DMS 273 treated with DMSO at 0.1 percent for 48 hours (cell line): Measurements from ENCODE around the gene RFFL.
A peak's percentile ranks its signal among the peaks of the same experiment; 100 is the strongest.
"Not testable (repeated sequence)": the region's sequence is repeated elsewhere in the genome, so short reads cannot be mapped to it uniquely, and the experiment has no call there.

Source experiments
- DNase-seq: peaks from one replicate; lab custom pipeline; 2025; lab: John Stamatoyannopoulos, UW

The RFFL gene

GRCh38 chr17:35046740-35047283, 16.7 kb downstream of the RFFL start:
- DNase-seq = peak; percentile 80

GRCh38 chr17:35046245-35046644, 17.3 kb downstream of the RFFL start:
- no peak for DNase-seq

GRCh38 chr17:35045458-35045979, 18.0 kb downstream of the RFFL start:
- DNase-seq = not testable (repeated sequence)

GRCh38 chr17:35044181-35044580, 19.3 kb downstream of the RFFL start:
- DNase-seq = no peak

GRCh38 chr17:35041390-35041789, 22.1 kb downstream of the RFFL start:
- no peak for DNase-seq

- DNase-seq = no peak
Observed at GRCh38 chr17:35038453-35038852, 25.1 kb downstream of the RFFL start.

- no peak for DNase-seq
Observed at GRCh38 chr17:35030780-35031179, 32.7 kb downstream of the RFFL start.

GRCh38 chr17:35028531-35029262, 34.8 kb downstream of the RFFL start:
- no peak for DNase-seq

- not testable (repeated sequence) for DNase-seq
Observed at GRCh38 chr17:35028097-35028496, 35.4 kb downstream of the RFFL start.

- DNase-seq = no peak
Observed at GRCh38 chr17:35025541-35025940, 38.0 kb downstream of the RFFL start.

GRCh38 chr17:35023538-35023937, 40.0 kb downstream of the RFFL start:
- DNase-seq = no peak

GRCh38 chr17:35022536-35023063, 40.9 kb downstream of the RFFL start:
- DNase-seq = no peak

- DNase-seq = no peak
Observed at GRCh38 chr17:35021520-35022380, 41.8 kb downstream of the RFFL start.

- DNase-seq = no peak
Observed at GRCh38 chr17:35019386-35020179, 43.9 kb downstream of the RFFL start.

GRCh38 chr17:35018814-35019213, 44.7 kb downstream of the RFFL start:
- DNase-seq = no peak

- no peak for DNase-seq
Observed at GRCh38 chr17:35017021-35017420, 46.5 kb downstream of the RFFL start.

GRCh38 chr17:35016369-35016768, 47.1 kb downstream of the RFFL start:
- DNase-seq = no peak

- peak; percentile 72 for DNase-seq
Observed at GRCh38 chr17:35011671-35012216, 51.8 kb downstream of the RFFL start.

GRCh38 chr17:35010093-35010492, 53.4 kb downstream of the RFFL start:
- DNase-seq = no peak

GRCh38 chr17:35006961-35007360, 56.5 kb downstream of the RFFL start:
- no peak for DNase-seq

- DNase-seq = no peak
Observed at GRCh38 chr17:35006345-35006744, 57.2 kb downstream of the RFFL start.
